ENCODE results near the gene KLHL1. TPM values are rescaled to one million over a fixed set of nuclear protein-coding genes. Genes with fewer than 3 reads are reported as not detected.

The KLHL1 gene
- total and polyA plus RNA-seq, 2 of the 4 experiments (the other 2 are of a cell fraction), result not detected

DNA sequence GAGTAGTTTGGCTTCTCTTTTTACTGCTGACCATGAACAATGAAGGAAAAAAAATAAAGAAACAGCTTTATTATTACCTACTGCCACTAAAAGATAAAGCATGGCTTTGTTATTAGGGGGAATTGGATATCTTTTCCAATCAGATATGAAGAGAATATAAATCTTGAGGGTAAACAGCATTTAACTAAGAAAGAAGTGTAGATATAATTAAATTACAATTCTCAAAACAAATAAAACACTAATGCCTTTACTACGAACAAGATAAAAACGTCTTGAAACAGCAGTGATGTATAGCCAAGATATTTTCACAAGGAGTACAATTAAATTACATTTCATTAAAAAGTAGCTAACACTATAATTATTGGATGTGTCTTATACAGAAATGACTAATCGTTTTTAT, 426.5 kb downstream of the KLHL1 start:
- Histone ChIP-seq H2AFZ (replicated peaks; ENCODE audit: low read length, poor library complexity) (no peak overlapping the region), H3K4me1 (ENCODE audit: control insufficient read depth, insufficient read depth, low read length) (no peaks in the 10 kb centered on the region), H2BK5ac (ENCODE audit: low read depth, low read length, poor library complexity, severe bottlenecking) (no peak overlapping the region), H3K9ac (ENCODE audit: low read depth, low read length) (no peak overlapping the region), H3K4me2 (ENCODE audit: low read depth, low read length) (no peak overlapping the region), H4K91ac (ENCODE audit: insufficient read depth, low read depth, low read length) (no peak overlapping the region), H3K27ac (ENCODE audit: insufficient read depth, low read length) (no peak overlapping the region), H3K23ac (ENCODE audit: low read depth, low read length) (no peak overlapping the region), H4K8ac (ENCODE audit: low read depth in 2 of 2, low read length in 2 of 2) (no peak overlapping the region), H3K18ac (ENCODE audit: low read depth, low read length) (no peak overlapping the region), H4K5ac (ENCODE audit: low read depth, low read length) (no peak overlapping the region), H3K79me1 (ENCODE audit: low read depth in 1 of 2, low read length in 2 of 2) (no peaks in the 10 kb centered on the region), H3K9me3 (ENCODE audit: control insufficient read depth, insufficient read depth, low read length) (peaks cover 4% of the 10 kb centered on the region; the same call in 1 of the 2 replicates), H3K14ac (replicated peaks; ENCODE audit: low read depth, low read length) (no peak overlapping the region), H3K4me3 (ENCODE audit: insufficient read depth, low read depth, low read length) (no peak overlapping the region), H3K36me3 (ENCODE audit: control insufficient read depth, insufficient read depth, low read length) (no peaks in the 10 kb centered on the region), H3K9me1 (ENCODE audit: insufficient read depth, low read length) (no peaks in the 10 kb centered on the region), H4K20me1 (ENCODE audit: insufficient read depth, low read length) (no peaks in the 10 kb centered on the region), H3K27me3 (ENCODE audit: control insufficient read depth, insufficient read depth, low read length) (no peaks in the 10 kb centered on the region), H2BK15ac (ENCODE audit: low read depth, low read length) (no peak overlapping the region), H2BK120ac (ENCODE audit: low read depth, low read length) (no peak overlapping the region), H2AK9ac (replicated peaks; ENCODE audit: low read depth, low read length, poor library complexity) (no peak overlapping the region), H2BK20ac (ENCODE audit: low read depth, low read length) (no peak overlapping the region), H3K56ac (ENCODE audit: extremely low read depth, insufficient read depth, low read length) (no peak overlapping the region), H3K4ac (ENCODE audit: low read depth, low read length) (no peak overlapping the region), H2AK5ac (ENCODE audit: low read depth, low read length) (no peak overlapping the region)
- BruUV-seq (replicated peaks), result no TSS peak
- WGBS, 2 experiments (ENCODE audit: extremely low coverage in 2 of 2, insufficient read length in 1 of 2), result no CpG with 5 or more reads among the region's 3 CpGs
- in situ Hi-C loops (cut with MboI; ENCODE audit: low sequenced_read_pairs), result no loop called here
- dilution Hi-C loops (cut with HindIII; ENCODE audit: low sequenced_read_pairs, unreplicated experiment), result no loop called here
- intact Hi-C loops (cut with micrococcal nuclease), result no loop called here
- DNase-seq, result no peak
- ChIA-PET CTCF (no interaction called here), POLR2A (ENCODE audit: unreplicated experiment) (no interaction called here)
- no peak for ATAC-seq (ENCODE audit: low read depth)
- TF ChIP-seq MXI1 (IDR thresholded peaks at IDR 0.05; ENCODE audit: borderline replicate concordance, low read depth, low read length), result no peak
- no peak for TF ChIP-seq FOS (IDR thresholded peaks at IDR 0.05; ENCODE audit: low read depth, low read length)
- no peak for TF ChIP-seq CTCF (conservative IDR thresholded peaks at IDR 0.05; ENCODE audit: low read depth, low read length)
- TF ChIP-seq RFX5 (IDR thresholded peaks at IDR 0.05; ENCODE audit: low read depth, low read length), result no peak
- no peak for TF ChIP-seq POLR2A (IDR thresholded peaks at IDR 0.05; ENCODE audit: low read depth, low read length)
- no peak for TF ChIP-seq MAZ (IDR thresholded peaks at IDR 0.05; ENCODE audit: borderline replicate concordance, low read depth, low read length)
- TF ChIP-seq, protein P1, sequence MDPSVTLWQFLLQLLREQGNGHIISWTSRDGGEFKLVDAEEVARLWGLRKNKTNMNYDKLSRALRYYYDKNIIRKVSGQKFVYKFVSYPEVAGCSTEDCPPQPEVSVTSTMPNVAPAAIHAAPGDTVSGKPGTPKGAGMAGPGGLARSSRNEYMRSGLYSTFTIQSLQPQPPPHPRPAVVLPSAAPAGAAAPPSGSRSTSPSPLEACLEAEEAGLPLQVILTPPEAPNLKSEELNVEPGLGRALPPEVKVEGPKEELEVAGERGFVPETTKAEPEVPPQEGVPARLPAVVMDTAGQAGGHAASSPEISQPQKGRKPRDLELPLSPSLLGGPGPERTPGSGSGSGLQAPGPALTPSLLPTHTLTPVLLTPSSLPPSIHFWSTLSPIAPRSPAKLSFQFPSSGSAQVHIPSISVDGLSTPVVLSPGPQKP (IDR thresholded peaks at IDR 0.05; ENCODE audit: borderline replicate concordance, low read depth, low read length), result no peak
- no peak for TF ChIP-seq CHD1 (IDR thresholded peaks at IDR 0.05; ENCODE audit: low read depth, low read length)
- TF ChIP-seq NFE2L2 (IDR thresholded peaks at IDR 0.05; ENCODE audit: low read depth, low read length), result no peak
